ENCODE results near the gene BRSK2. TPM values are rescaled to one million over a fixed set of nuclear protein-coding genes. Genes with fewer than 3 reads are reported as not detected.

The BRSK2 gene
- total and polyA plus RNA-seq, 2 experiments from 2014 or later = 0.11 TPM; not detected in 1

GRCh38 chr11:1511937-1512496 is 122.3 kb downstream of the BRSK2 start:
- Histone ChIP-seq H3K27ac (no peak overlapping the region), H3K4me2 (ENCODE audit: unreplicated experiment) (no peak overlapping the region), H3K9me2 (ENCODE audit: insufficient read depth) (no peaks in the 10 kb centered on the region), H3K36me3 (ENCODE audit: low read depth) (no peaks in the 10 kb centered on the region), H3K4me1 (ENCODE audit: insufficient read depth) (no peaks in the 10 kb centered on the region), H3K27me3 (replicated peaks; ENCODE audit: insufficient read depth) (no peaks in the 10 kb centered on the region), H3F3A (ENCODE audit: insufficient read depth) (no peaks in the 10 kb centered on the region), H3K9ac (no peak overlapping the region), H3K4me3 (no peak overlapping the region), H3K79me2 (ENCODE audit: insufficient read depth) (peaks cover 70% of the 10 kb centered on the region), H2AFZ (no peak overlapping the region), H4K20me1 (ENCODE audit: insufficient read depth) (peaks cover 8% of the 10 kb centered on the region; the same call in 1 of the 2 replicates), H3K9me3 (ENCODE audit: low read depth) (no peaks in the 10 kb centered on the region)
- WGBS, 2 experiments (ENCODE audit: low coverage in 1 of 2, low lambda C conversion rate in 2 of 2, missing lambda C conversion rate in 2 of 2) = 81 to 84% methylated on average over 12 of the region's 12 CpGs
- DNase-seq = no peak
- in situ Hi-C loops (cut with MboI) = no loop called here
- no peak for TF ChIP-seq EZH2 (IDR thresholded peaks at IDR 0.05; ENCODE audit: insufficient read depth, poor library complexity, severe bottlenecking)
- TF ChIP-seq EZH2phosphoT487 (IDR thresholded peaks at IDR 0.05; ENCODE audit: insufficient read depth, low read depth) = no peak

Other genes starting within 250 kb of the BRSK2 start
- gene MUC5AC, start 232.0 kb upstream of the BRSK2 start, total RNA-seq (2014; rRNA removed; shearing (Covaris generic)) = not detected in 2 replicates
- gene MUC5AC, start 232.0 kb upstream of the BRSK2 start, polyA plus RNA-seq (2016; fragmentation: Nextera tagmentation; extraction: Ambion mirVana) = not detected in 2 replicates
- not detected in 2 replicates for gene MUC5B, start 166.9 kb upstream of the BRSK2 start, total RNA-seq (2014; rRNA removed; shearing (Covaris generic))
- gene MUC5B, start 166.9 kb upstream of the BRSK2 start, polyA plus RNA-seq (2016; fragmentation: Nextera tagmentation; extraction: Ambion mirVana) = not detected in 2 replicates
- gene TOLLIP, start 80.3 kb upstream of the BRSK2 start, total RNA-seq (2014; rRNA removed; shearing (Covaris generic)) = 27.3 and 41.7 TPM in 2 replicates
- gene TOLLIP, start 80.3 kb upstream of the BRSK2 start, polyA plus RNA-seq (2016; fragmentation: Nextera tagmentation; extraction: Ambion mirVana) = 53.6 and 57.7 TPM in 2 replicates
- 22.1 and 29.3 TPM in 2 replicates for gene MOB2, start 96.8 kb downstream of the BRSK2 start, total RNA-seq (2014; rRNA removed; shearing (Covaris generic))
- gene MOB2, start 96.8 kb downstream of the BRSK2 start, polyA plus RNA-seq (2016; fragmentation: Nextera tagmentation; extraction: Ambion mirVana) = 27.1 and 28.8 TPM in 2 replicates
- 0.11 TPM in 1 of 2 replicates, not detected in the other for gene DUSP8, start 182.3 kb downstream of the BRSK2 start, total RNA-seq (2014; rRNA removed; shearing (Covaris generic))
- 0.05 TPM in 1 of 2 replicates, not detected in the other for gene DUSP8, start 182.3 kb downstream of the BRSK2 start, polyA plus RNA-seq (2016; fragmentation: Nextera tagmentation; extraction: Ambion mirVana)
- not detected in 2 replicates for gene KRTAP5-1, start 195.3 kb downstream of the BRSK2 start, total RNA-seq (2014; rRNA removed; shearing (Covaris generic))
- not detected in 2 replicates for gene KRTAP5-1, start 195.3 kb downstream of the BRSK2 start, polyA plus RNA-seq (2016; fragmentation: Nextera tagmentation; extraction: Ambion mirVana)
- not detected in 2 replicates for gene KRTAP5-2, start 208.4 kb downstream of the BRSK2 start, total RNA-seq (2014; rRNA removed; shearing (Covaris generic))
- not detected in 2 replicates for gene KRTAP5-2, start 208.4 kb downstream of the BRSK2 start, polyA plus RNA-seq (2016; fragmentation: Nextera tagmentation; extraction: Ambion mirVana)
- not detected in 2 replicates for gene KRTAP5-3, start 218.5 kb downstream of the BRSK2 start, total RNA-seq (2014; rRNA removed; shearing (Covaris generic))
- not detected in 2 replicates for gene KRTAP5-3, start 218.5 kb downstream of the BRSK2 start, polyA plus RNA-seq (2016; fragmentation: Nextera tagmentation; extraction: Ambion mirVana)
- gene KRTAP5-4, start 232.2 kb downstream of the BRSK2 start, total RNA-seq (2014; rRNA removed; shearing (Covaris generic)) = not detected in 2 replicates
- not detected in 2 replicates for gene KRTAP5-4, start 232.2 kb downstream of the BRSK2 start, polyA plus RNA-seq (2016; fragmentation: Nextera tagmentation; extraction: Ambion mirVana)
- not detected in 2 replicates for gene KRTAP5-5, start 239.8 kb downstream of the BRSK2 start, total RNA-seq (2014; rRNA removed; shearing (Covaris generic))
- gene KRTAP5-5, start 239.8 kb downstream of the BRSK2 start, polyA plus RNA-seq (2016; fragmentation: Nextera tagmentation; extraction: Ambion mirVana) = not detected in 2 replicates

All from GM23248 (cell line).